Gastrocnemius medialis (tissue), 4 donors: Measurements from ENCODE around the gene LRRC61. TPM values are rescaled to one million over a fixed set of nuclear protein-coding genes. Genes with fewer than 3 reads are reported as not detected.

Experiments
- ATAC-seq, 2 donors: fragments of 150-250 bp; one replicate each; pipeline ENCODE4 v1.9.1; 2016
- DNase-seq, 2 donors: peaks; one replicate each; pipeline ENCODE4 v3.0.0-alpha.2; 2019
- H3K27ac ChIP-seq, 4 donors: fragments of 200-600 bp; sonication (generic); 1 replicate in 1 of 4; 2 replicates in 3 of 4; pipeline ENCODE4 v1.5.1; 2016 to 2018; ENCODE audit warnings: mild to moderate bottlenecking in 2 of 4, moderate library complexity in 1 of 4
- H3K27me3 ChIP-seq, 3 donors: fragments of 200-600 bp; sonication (generic) in 2 of 3; 1 replicate in 1 of 3; 2 replicates in 2 of 3; pipeline versions ENCODE4 v1.5.1 to v1.6.0; 2016 to 2019; ENCODE audit warnings: mild to moderate bottlenecking in 1 of 3, moderate library complexity in 1 of 3
- H3K36me3 ChIP-seq, 2 donors: fragments of 200-600 bp; sonication (generic) in 1 of 2; one replicate each; pipeline ENCODE4 v1.5.1; 2017 to 2018
- H3K4me1 ChIP-seq, 2 donors: fragments of 200-600 bp; sonication (generic) in 1 of 2; one replicate each; pipeline ENCODE4 v1.5.1; 2016 to 2017; ENCODE audit warnings: mild to moderate bottlenecking in 2 of 2
- H3K4me3 ChIP-seq, 4 donors: fragments of 200-600 bp; sonication (generic) in 3 of 4; 1 replicate in 1 of 4; 2 replicates in 3 of 4; pipeline ENCODE4 v1.5.1; 2016 to 2019; ENCODE audit warnings: mild to moderate bottlenecking in 2 of 4
- H3K9me3 ChIP-seq, 3 donors: fragments of 200-600 bp; sonication (generic) in 2 of 3; 1 replicate in 1 of 3; 2 replicates in 2 of 3; pipeline ENCODE4 v1.5.1; 2016 to 2019
- POLR2A ChIP-seq, 2 donors: fragments of 450-650 bp; IDR thresholded peaks; one replicate each; pipeline ENCODE4 v1.6.1; 2017; ENCODE audit warnings: antibody characterized with exemption in 2 of 2, mild to moderate bottlenecking in 2 of 2, moderate library complexity in 2 of 2
- in situ Hi-C, 4 donors: fragments of 200-750 bp; cut with MboI; loops; one replicate each; pipeline versions ENCODE4 v1.15.0 to v1.8.0; 2017; ENCODE audit warnings: low sequenced_read_pairs in 4 of 4
- intact Hi-C: fragments of 100-400 bp; cut with DNase I; formaldehyde crosslinking; loops from one replicate; pipeline ENCODE4 v1.15.1; 2023; ENCODE audit warnings: low total_unique reads
- total RNA-seq, 4 donors: library from RNA; depleted of rRNA; stranded (reverse); fragments of >200 nt; gene quantifications; one replicate each; pipeline versions ENCODE4 v1.1.0 to v1.2.3, GENCODE V29; 2016
- TF ChIP-seq, protein P1 (sequence below), 5 experiments: fragments of 450-650 bp in 3 of 5; fragments of 200-600 bp in 2 of 5; sonication (generic) in 2 of 5; IDR thresholded peaks in 4 of 5; conservative IDR thresholded peaks in 1 of 5; 1 replicate in 4 of 5; 2 replicates in 1 of 5; pipeline ENCODE4 v1.5.1; 2016 to 2019; ENCODE audit warnings: antibody characterized with exemption in 5 of 5, mild to moderate bottlenecking in 3 of 5, moderate library complexity in 3 of 5

Gene LRRC61
- total RNA-seq, 4 donors from 2014 or later: 0.62 to 6.8 (median 1.9) TPM

DNA sequence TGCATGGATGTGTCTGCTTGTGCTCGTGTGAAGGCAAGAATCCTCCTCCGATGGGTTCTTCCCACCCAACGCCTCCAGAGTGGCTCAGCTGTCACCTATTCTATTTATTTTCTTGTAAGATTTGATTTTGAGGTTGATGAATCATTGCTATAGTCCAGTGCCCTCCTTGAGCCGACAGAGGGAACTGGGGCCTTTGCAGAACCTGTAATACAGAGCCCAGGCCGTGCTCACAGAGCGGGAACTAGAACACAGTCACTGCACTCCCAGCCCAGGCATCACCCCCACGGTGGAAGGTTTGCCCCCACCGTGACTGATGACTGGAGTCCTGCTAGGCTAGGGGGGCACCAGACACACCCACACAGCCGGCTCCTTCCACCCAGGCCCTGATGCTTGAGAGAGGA, 16.3 kb downstream of the LRRC61 start:
- ATAC-seq: no peak
- H3K27ac ChIP-seq: no peak overlapping the region
- no peak overlapping the region for H3K4me3 ChIP-seq
- H3K36me3 ChIP-seq: no peaks in the 10 kb centered on the region
- in situ Hi-C loops: no loop called here
- H3K27me3 ChIP-seq: peaks cover 13 to 47% (median 39%) of the 10 kb centered on the region in 3 donors
- no peaks in the 10 kb centered on the region for H3K9me3 ChIP-seq
- peaks cover 5 to 11% of the 10 kb centered on the region in 2 donors for H3K4me1 ChIP-seq
- intact Hi-C loops: no loop called here
- no peak for DNase-seq
- TF ChIP-seq, protein P1, sequence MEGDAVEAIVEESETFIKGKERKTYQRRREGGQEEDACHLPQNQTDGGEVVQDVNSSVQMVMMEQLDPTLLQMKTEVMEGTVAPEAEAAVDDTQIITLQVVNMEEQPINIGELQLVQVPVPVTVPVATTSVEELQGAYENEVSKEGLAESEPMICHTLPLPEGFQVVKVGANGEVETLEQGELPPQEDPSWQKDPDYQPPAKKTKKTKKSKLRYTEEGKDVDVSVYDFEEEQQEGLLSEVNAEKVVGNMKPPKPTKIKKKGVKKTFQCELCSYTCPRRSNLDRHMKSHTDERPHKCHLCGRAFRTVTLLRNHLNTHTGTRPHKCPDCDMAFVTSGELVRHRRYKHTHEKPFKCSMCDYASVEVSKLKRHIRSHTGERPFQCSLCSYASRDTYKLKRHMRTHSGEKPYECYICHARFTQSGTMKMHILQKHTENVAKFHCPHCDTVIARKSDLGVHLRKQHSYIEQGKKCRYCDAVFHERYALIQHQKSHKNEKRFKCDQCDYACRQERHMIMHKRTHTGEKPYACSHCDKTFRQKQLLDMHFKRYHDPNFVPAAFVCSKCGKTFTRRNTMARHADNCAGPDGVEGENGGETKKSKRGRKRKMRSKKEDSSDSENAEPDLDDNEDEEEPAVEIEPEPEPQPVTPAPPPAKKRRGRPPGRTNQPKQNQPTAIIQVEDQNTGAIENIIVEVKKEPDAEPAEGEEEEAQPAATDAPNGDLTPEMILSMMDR (IDR thresholded peaks at IDR 0.05 in 4 of 5, conservative IDR thresholded peaks at IDR 0.05 in 1 of 5): no peak
- no peak for TF ChIP-seq POLR2A (IDR thresholded peaks at IDR 0.05)

- ATAC-seq (peak in 1 of 2 donors; percentile 18), DNase-seq (no peak)
- Histone ChIP-seq H3K9me3 (no peaks in the 10 kb centered on the region), H3K4me1 (peaks cover 5 to 11% of the 10 kb centered on the region in 2 donors), H3K4me3 (peak overlapping the region; percentile 36 to 49 (median 42)), H3K36me3 (no peaks in the 10 kb centered on the region), H3K27me3 (peaks cover 13 to 54% (median 39%) of the 10 kb centered on the region in 3 donors), H3K27ac (peak overlapping the region in 2 of 4 donors; percentile 2 to 31)
- TF ChIP-seq, protein P1 (IDR thresholded peaks at IDR 0.05 in 4 of 5, conservative IDR thresholded peaks at IDR 0.05 in 1 of 5): no peak
- no peak for TF ChIP-seq POLR2A (IDR thresholded peaks at IDR 0.05)
- in situ Hi-C loops: loop anchor here in 1 of 4 donors (10.0 kb wide), 1 partner anchor 55 kb away; no protein-coding TSS in a partner anchor
- intact Hi-C loops: no loop called here
These were observed 17.0 kb downstream of the LRRC61 start for GRCh38 chr7:150340024-150340749.

- peak overlapping the region; percentile 2 to 60 (median 24) for H3K27ac ChIP-seq
These were observed 17.7 kb downstream of the LRRC61 start for GRCh38 chr7:150340875-150341262.

DNA sequence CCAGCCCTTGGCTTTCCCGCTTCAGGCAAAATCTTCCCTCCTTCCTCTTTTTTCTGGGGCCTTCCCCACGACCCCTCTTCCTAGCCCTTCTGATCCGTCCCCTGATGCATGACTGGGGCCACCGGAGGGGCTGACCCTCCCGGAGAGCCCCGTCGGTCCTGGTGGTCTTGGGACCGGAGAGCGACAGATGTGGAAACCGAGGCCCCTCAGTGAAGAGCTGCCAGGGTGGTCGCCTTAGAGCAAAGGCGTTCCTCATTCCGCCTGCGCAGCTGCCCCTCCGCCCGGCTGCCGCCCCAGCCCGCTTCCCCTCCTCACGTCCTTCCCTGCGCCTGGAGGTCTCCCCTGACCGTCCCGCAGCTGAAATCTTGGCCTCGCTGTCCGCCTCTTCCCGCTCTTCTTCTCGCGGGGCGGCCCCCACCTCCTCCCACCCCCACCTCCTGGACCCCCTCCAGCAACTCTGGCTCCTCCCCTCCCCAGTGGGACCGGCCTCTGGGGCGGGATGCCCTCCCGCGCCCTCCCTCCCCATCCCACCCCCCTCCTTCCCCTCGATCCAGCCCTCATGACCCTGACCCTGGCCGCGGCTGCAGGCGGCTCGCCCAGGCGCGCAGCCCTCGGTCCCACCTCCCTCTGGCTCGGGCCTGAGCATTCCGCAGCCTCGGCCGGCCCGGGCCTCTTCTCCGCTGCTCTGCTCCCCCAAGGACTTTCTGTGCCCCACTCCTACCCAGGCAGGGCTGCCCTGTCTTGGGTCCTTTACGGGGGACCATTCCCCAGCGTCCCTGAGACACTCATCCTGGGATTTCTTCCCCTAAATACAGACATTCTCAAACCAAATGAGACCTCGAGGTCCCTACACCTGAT, 18.3 kb downstream of the LRRC61 start, which contains the start of gene RARRES2:
Gene RARRES2, minus strand, starts transcription at position 367 of the 858 bp plus-strand sequence. CDS start 1,020 bp downstream, outside the sequence.
- DNase-seq (no peak), ATAC-seq (no peak)
- intact Hi-C loops (no loop called here), in situ Hi-C loops (loop anchor here in 1 of 4 donors (10.0 kb wide), 1 partner anchor 53 kb away; no protein-coding TSS in a partner anchor)
- Histone ChIP-seq H3K4me3 (peak within 1 kb of the TSS; percentile 36 to 49 (median 42)), H3K27ac (peak within 1 kb of the TSS; percentile 2 to 60 (median 24)), H3K27me3 (peaks cover 13 to 54% (median 39%) of the 10 kb centered on the region in 3 donors), H3K4me1 (peaks cover 5 to 11% of the 10 kb centered on the region in 2 donors), H3K36me3 (no peaks in the 10 kb centered on the region), H3K9me3 (no peaks in the 10 kb centered on the region)
- TF ChIP-seq POLR2A (IDR thresholded peaks at IDR 0.05): no peak
- TF ChIP-seq, protein P1 (IDR thresholded peaks at IDR 0.05 in 4 of 5, conservative IDR thresholded peaks at IDR 0.05 in 1 of 5): no peak

More at GRCh38 chr7:150340875-150341262, 17.7 kb downstream of the LRRC61 start:
- H3K36me3 ChIP-seq: no peaks in the 10 kb centered on the region
- ATAC-seq (no peak), DNase-seq (no peak)
- intact Hi-C loops: no loop called here
- no peak for TF ChIP-seq POLR2A (IDR thresholded peaks at IDR 0.05)
- TF ChIP-seq, protein P1 (IDR thresholded peaks at IDR 0.05 in 4 of 5, conservative IDR thresholded peaks at IDR 0.05 in 1 of 5): no peak
- no peaks in the 10 kb centered on the region for H3K9me3 ChIP-seq
- peaks cover 13 to 54% (median 39%) of the 10 kb centered on the region in 3 donors for H3K27me3 ChIP-seq
- H3K4me1 ChIP-seq: peaks cover 5 to 11% of the 10 kb centered on the region in 2 donors
- peak overlapping the region; percentile 36 to 49 (median 42) for H3K4me3 ChIP-seq
- in situ Hi-C loops: loop anchor here in 1 of 4 donors (10.0 kb wide), 1 partner anchor 54 kb away; no protein-coding TSS in a partner anchor
